Panc1 (cell line): ENCODE results near the gene ATP6V1B1. TPM values are rescaled to one million over a fixed set of nuclear protein-coding genes. Genes with fewer than 3 reads are reported as not detected.
A peak's percentile ranks its signal among the peaks of the same experiment; 100 is the strongest.

Source experiments
- ATAC-seq: fragments of 200-7000 bp; cut with Tn5 transposase; 2 replicates; pipeline ENCODE4 v1.9.1; 2020; ENCODE audit warnings: mild to moderate bottlenecking, moderate library complexity
- BruUV-seq: library from RNA; stranded (reverse); fragments of 400-500 nt; replicated peaks from 2 replicates; lab custom pipeline; 2021; lab: Mats Ljungman, UMichigan
- CTCF ChIA-PET: fragments of 300-600 bp; sonication (Branson Sonifier 250); formaldehyde crosslinking; loops from one replicate; lab custom pipeline; 2022; ENCODE audit warnings: antibody characterized with exemption; lab: Charles Lee
- POLR2A ChIA-PET: fragments of 300-600 bp; sonication (Branson Sonifier 250); formaldehyde crosslinking; loops from one replicate; lab custom pipeline; 2022; ENCODE audit warnings: antibody characterized with exemption; lab: Charles Lee
- DNase-seq: peaks from one replicate; pipeline ENCODE4 v3.0.0-alpha.2; 2010; ENCODE audit warnings: low read depth, low spot score
- H3K27ac ChIP-seq: 2 replicates; pipeline ENCODE4 v1.5.1; 2011; ENCODE audit warnings: mild to moderate bottlenecking, low read length, inconsistent platforms
- H3K27me3 ChIP-seq: fragments of 200-500 bp; sonication (Bioruptor generic); 2 replicates; pipeline ENCODE4 v1.6.0; 2014; ENCODE audit warnings: low read length, inconsistent platforms; ENCODE audit not compliant: control insufficient read depth, insufficient read depth
- H3K36me3 ChIP-seq: fragments of 200-500 bp; sonication (Bioruptor generic); 2 replicates; pipeline ENCODE4 v1.5.1; 2014; ENCODE audit warnings: inconsistent platforms, mild to moderate bottlenecking, low read length, moderate library complexity; ENCODE audit not compliant: control insufficient read depth, insufficient read depth
- H3K4me1 ChIP-seq: 2 replicates; pipeline ENCODE4 v1.5.1; 2011; ENCODE audit warnings: inconsistent platforms, mild to moderate bottlenecking, low read length, moderate library complexity; ENCODE audit not compliant: control insufficient read depth, insufficient read depth
- H3K4me3 ChIP-seq, 2 experiments: 2 replicates each; pipeline ENCODE4 v1.5.1; 2011 to 2012; ENCODE audit warnings: low read depth in 2 of 2, low read length in 2 of 2, mild to moderate bottlenecking in 2 of 2, inconsistent platforms in 1 of 2, moderate library complexity in 1 of 2
- H3K9me3 ChIP-seq: fragments of 200-500 bp; sonication (Bioruptor generic); 2 replicates; pipeline ENCODE4 v1.5.1; 2014; ENCODE audit warnings: low read depth, mild to moderate bottlenecking, inconsistent platforms, low read length, moderate library complexity; ENCODE audit not compliant: control insufficient read depth, insufficient read depth
- POLR2AphosphoS5 ChIP-seq: IDR thresholded peaks from 2 replicates; pipeline ENCODE4 v1.6.1; 2012; ENCODE audit warnings: mild to moderate bottlenecking, low read depth, low read length, moderate library complexity
- SIN3A ChIP-seq: IDR thresholded peaks from 2 replicates; pipeline ENCODE4 v1.6.1; 2012; ENCODE audit warnings: low read depth, mild to moderate bottlenecking, low read length, moderate library complexity, borderline replicate concordance; ENCODE audit not compliant: insufficient read depth
- TCF7L2 ChIP-seq: IDR thresholded peaks from 2 replicates; pipeline ENCODE4 v1.6.1; 2011; ENCODE audit warnings: mild to moderate bottlenecking, low read depth, low read length, inconsistent platforms
- in situ Hi-C: cut with HindIII; loops from 2 replicates; pipeline ENCODE4 v1.10.0; 2016; ENCODE audit warnings: low sequenced_read_pairs, low pct_unique_long_range_greater_than_20kb
- intact Hi-C: fragments of 100-400 bp; cut with micrococcal nuclease; formaldehyde crosslinking; loops from one replicate; pipeline ENCODE4 v1.10.0; 2022; ENCODE audit not compliant: unreplicated experiment
- total RNA-seq: library from RNA; stranded (reverse); gene quantifications from one replicate; pipeline ENCODE4 v1.2.1, GENCODE V29; 2021; ENCODE audit not compliant: unreplicated experiment
- TF ChIP-seq, protein P1 (sequence below), 2 experiments: IDR thresholded peaks; 2 replicates each; pipeline ENCODE4 v1.6.1; 2011 to 2012; ENCODE audit warnings: low read depth in 2 of 2, control low read depth in 1 of 2, low read length in 1 of 2, mild to moderate bottlenecking in 1 of 2, moderate library complexity in 1 of 2; ENCODE audit not compliant: insufficient read depth in 1 of 2
- TF ChIP-seq, protein P2 (sequence below): fragments of 450-650 bp; IDR thresholded peaks from 2 replicates; pipeline ENCODE4 v1.5.1; 2017; ENCODE audit warnings: mild to moderate bottlenecking

Gene ATP6V1B1
- total RNA-seq, 1 experiment from 2014 or later: 0.18 TPM

- CTCF ChIA-PET: interaction anchor here (0.5 to 0.8 kb wide), 3 partner anchors 17 to 107 kb away, joined by 3 to 5 read pairs (median 3); no protein-coding TSS in a partner anchor
Measured at GRCh38 chr2:70965506-70965905, 29.8 kb downstream of the ATP6V1B1 start.

DNA sequence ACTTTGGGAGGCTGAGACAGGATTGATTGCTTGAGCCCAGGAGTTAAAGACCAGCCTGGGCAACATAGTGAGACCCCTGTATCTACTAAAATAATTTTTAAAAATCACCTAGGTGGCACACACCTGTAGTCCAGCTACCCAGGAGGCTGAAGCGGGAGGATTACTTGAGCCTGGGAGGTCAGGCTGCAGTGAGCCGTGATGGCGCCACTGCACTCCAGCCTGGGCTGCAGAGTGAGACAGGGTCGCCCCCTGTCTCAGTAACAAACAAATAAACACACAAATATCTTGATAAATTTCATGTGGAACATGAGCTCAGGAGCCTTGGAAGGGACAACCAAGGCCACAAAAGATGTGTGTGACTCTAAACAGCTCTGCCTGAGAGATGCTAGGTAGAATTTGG, 31.0 kb downstream of the ATP6V1B1 start:
- Histone ChIP-seq H3K9me3 (no peaks in the 10 kb centered on the region), H3K27me3 (peaks cover 7% of the 10 kb centered on the region), H3K4me1 (no peaks in the 10 kb centered on the region), H3K4me3 (no peak overlapping the region), H3K27ac (no peak overlapping the region), H3K36me3 (no peaks in the 10 kb centered on the region)
- DNase-seq (no peak), ATAC-seq (no peak)
- ChIA-PET POLR2A (no interaction called here), CTCF (interaction anchor here (0.7 kb wide), 1 partner anchor 31 kb away, joined by 4 read pairs; no protein-coding TSS in a partner anchor)
- no peak for TF ChIP-seq SIN3A
- TF ChIP-seq, protein P1, sequence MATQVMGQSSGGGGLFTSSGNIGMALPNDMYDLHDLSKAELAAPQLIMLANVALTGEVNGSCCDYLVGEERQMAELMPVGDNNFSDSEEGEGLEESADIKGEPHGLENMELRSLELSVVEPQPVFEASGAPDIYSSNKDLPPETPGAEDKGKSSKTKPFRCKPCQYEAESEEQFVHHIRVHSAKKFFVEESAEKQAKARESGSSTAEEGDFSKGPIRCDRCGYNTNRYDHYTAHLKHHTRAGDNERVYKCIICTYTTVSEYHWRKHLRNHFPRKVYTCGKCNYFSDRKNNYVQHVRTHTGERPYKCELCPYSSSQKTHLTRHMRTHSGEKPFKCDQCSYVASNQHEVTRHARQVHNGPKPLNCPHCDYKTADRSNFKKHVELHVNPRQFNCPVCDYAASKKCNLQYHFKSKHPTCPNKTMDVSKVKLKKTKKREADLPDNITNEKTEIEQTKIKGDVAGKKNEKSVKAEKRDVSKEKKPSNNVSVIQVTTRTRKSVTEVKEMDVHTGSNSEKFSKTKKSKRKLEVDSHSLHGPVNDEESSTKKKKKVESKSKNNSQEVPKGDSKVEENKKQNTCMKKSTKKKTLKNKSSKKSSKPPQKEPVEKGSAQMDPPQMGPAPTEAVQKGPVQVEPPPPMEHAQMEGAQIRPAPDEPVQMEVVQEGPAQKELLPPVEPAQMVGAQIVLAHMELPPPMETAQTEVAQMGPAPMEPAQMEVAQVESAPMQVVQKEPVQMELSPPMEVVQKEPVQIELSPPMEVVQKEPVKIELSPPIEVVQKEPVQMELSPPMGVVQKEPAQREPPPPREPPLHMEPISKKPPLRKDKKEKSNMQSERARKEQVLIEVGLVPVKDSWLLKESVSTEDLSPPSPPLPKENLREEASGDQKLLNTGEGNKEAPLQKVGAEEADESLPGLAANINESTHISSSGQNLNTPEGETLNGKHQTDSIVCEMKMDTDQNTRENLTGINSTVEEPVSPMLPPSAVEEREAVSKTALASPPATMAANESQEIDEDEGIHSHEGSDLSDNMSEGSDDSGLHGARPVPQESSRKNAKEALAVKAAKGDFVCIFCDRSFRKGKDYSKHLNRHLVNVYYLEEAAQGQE (IDR thresholded peaks at IDR 0.05; ENCODE audit: insufficient read depth in 1 of 2, low read depth in 2 of 2, low read length in 1 of 2): no peak
- TF ChIP-seq, protein P2, sequence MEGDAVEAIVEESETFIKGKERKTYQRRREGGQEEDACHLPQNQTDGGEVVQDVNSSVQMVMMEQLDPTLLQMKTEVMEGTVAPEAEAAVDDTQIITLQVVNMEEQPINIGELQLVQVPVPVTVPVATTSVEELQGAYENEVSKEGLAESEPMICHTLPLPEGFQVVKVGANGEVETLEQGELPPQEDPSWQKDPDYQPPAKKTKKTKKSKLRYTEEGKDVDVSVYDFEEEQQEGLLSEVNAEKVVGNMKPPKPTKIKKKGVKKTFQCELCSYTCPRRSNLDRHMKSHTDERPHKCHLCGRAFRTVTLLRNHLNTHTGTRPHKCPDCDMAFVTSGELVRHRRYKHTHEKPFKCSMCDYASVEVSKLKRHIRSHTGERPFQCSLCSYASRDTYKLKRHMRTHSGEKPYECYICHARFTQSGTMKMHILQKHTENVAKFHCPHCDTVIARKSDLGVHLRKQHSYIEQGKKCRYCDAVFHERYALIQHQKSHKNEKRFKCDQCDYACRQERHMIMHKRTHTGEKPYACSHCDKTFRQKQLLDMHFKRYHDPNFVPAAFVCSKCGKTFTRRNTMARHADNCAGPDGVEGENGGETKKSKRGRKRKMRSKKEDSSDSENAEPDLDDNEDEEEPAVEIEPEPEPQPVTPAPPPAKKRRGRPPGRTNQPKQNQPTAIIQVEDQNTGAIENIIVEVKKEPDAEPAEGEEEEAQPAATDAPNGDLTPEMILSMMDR: no peak
- TF ChIP-seq POLR2AphosphoS5: no peak
- no peak for TF ChIP-seq TCF7L2
- intact Hi-C loops: no loop called here
- no TSS peak for BruUV-seq
- in situ Hi-C loops: no loop called here

More at GRCh38 chr2:70965506-70965905, 29.8 kb downstream of the ATP6V1B1 start:
- ATAC-seq: no peak
- TF ChIP-seq, protein P1 (IDR thresholded peaks at IDR 0.05; ENCODE audit: insufficient read depth in 1 of 2, low read depth in 2 of 2, low read length in 1 of 2): no peak
- no peak for TF ChIP-seq TCF7L2
- TF ChIP-seq POLR2AphosphoS5: no peak
- TF ChIP-seq, protein P2: no peak
- TF ChIP-seq SIN3A: no peak
- no peaks in the 10 kb centered on the region for H3K9me3 ChIP-seq
- H3K36me3 ChIP-seq: no peaks in the 10 kb centered on the region
- no peaks in the 10 kb centered on the region for H3K4me1 ChIP-seq
- in situ Hi-C loops: no loop called here
- POLR2A ChIA-PET: no interaction called here
- H3K27me3 ChIP-seq: no peaks in the 10 kb centered on the region; the same call in none of the 2 replicates
- DNase-seq: no peak
- intact Hi-C loops: no loop called here
- BruUV-seq: no TSS peak
- no peak overlapping the region for H3K27ac ChIP-seq
- peak overlapping the region; percentile 35 to 39; a peak in 3 of 4 replicates for H3K4me3 ChIP-seq
